ENCODE measurements around the gene CACNG3. TPM values are rescaled to one million over a fixed set of nuclear protein-coding genes. Genes with fewer than 3 reads are reported as not detected.

The CACNG3 gene
- polyA plus RNA-seq, 1 donor from 2014 or later, result not detected

DNA sequence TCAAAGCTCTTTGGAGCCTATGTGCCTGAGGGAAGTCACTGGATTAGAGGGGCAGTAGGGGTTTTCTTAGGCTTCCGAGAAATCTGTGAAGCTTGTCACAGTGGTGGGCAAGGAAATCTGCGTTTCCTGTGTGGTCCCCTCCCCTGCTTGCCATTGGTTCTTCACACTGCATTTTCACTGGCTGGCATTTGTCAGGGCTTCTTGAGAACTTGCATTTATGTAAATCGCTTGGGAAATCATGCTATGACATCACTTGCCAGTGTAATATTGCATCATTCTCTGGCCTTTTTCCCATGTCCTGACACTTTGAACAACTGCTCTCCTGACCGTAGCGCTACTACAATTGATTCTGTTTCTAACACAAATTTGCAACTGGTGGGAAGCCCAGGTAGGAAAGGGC lies 1.8 kb downstream of the CACNG3 start:
- no peak overlapping the region for H3K4me3 ChIP-seq (ENCODE audit: low read length)
- no peaks in the 10 kb centered on the region for H3K79me2 ChIP-seq (replicated peaks; ENCODE audit: insufficient read depth, low read length)
- H3K9ac ChIP-seq (ENCODE audit: low read length), result no peak overlapping the region
- no peaks in the 10 kb centered on the region for H4K20me1 ChIP-seq (ENCODE audit: insufficient read depth)
- no peak for TF ChIP-seq POLR2AphosphoS5 (IDR thresholded peaks at IDR 0.05)
- TF ChIP-seq TAF1 (IDR thresholded peaks at IDR 0.05; ENCODE audit: low read depth), result no peak
- no peak for TF ChIP-seq MXI1 (conservative IDR thresholded peaks at IDR 0.05; ENCODE audit: poor library complexity, severe bottlenecking)
- TF ChIP-seq, protein P1, sequence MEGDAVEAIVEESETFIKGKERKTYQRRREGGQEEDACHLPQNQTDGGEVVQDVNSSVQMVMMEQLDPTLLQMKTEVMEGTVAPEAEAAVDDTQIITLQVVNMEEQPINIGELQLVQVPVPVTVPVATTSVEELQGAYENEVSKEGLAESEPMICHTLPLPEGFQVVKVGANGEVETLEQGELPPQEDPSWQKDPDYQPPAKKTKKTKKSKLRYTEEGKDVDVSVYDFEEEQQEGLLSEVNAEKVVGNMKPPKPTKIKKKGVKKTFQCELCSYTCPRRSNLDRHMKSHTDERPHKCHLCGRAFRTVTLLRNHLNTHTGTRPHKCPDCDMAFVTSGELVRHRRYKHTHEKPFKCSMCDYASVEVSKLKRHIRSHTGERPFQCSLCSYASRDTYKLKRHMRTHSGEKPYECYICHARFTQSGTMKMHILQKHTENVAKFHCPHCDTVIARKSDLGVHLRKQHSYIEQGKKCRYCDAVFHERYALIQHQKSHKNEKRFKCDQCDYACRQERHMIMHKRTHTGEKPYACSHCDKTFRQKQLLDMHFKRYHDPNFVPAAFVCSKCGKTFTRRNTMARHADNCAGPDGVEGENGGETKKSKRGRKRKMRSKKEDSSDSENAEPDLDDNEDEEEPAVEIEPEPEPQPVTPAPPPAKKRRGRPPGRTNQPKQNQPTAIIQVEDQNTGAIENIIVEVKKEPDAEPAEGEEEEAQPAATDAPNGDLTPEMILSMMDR (IDR thresholded peaks at IDR 0.05; ENCODE audit: poor library complexity, severe bottlenecking), result no peak
- no peak for TF ChIP-seq EZH2 (IDR thresholded peaks at IDR 0.05; ENCODE audit: borderline replicate concordance, insufficient read depth, low read length, poor library complexity, severe bottlenecking)
- TF ChIP-seq, protein P2, sequence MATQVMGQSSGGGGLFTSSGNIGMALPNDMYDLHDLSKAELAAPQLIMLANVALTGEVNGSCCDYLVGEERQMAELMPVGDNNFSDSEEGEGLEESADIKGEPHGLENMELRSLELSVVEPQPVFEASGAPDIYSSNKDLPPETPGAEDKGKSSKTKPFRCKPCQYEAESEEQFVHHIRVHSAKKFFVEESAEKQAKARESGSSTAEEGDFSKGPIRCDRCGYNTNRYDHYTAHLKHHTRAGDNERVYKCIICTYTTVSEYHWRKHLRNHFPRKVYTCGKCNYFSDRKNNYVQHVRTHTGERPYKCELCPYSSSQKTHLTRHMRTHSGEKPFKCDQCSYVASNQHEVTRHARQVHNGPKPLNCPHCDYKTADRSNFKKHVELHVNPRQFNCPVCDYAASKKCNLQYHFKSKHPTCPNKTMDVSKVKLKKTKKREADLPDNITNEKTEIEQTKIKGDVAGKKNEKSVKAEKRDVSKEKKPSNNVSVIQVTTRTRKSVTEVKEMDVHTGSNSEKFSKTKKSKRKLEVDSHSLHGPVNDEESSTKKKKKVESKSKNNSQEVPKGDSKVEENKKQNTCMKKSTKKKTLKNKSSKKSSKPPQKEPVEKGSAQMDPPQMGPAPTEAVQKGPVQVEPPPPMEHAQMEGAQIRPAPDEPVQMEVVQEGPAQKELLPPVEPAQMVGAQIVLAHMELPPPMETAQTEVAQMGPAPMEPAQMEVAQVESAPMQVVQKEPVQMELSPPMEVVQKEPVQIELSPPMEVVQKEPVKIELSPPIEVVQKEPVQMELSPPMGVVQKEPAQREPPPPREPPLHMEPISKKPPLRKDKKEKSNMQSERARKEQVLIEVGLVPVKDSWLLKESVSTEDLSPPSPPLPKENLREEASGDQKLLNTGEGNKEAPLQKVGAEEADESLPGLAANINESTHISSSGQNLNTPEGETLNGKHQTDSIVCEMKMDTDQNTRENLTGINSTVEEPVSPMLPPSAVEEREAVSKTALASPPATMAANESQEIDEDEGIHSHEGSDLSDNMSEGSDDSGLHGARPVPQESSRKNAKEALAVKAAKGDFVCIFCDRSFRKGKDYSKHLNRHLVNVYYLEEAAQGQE (IDR thresholded peaks at IDR 0.05; ENCODE audit: borderline replicate concordance), result no peak
- no peak for TF ChIP-seq EP300 (conservative IDR thresholded peaks at IDR 0.05; ENCODE audit: poor library complexity, severe bottlenecking)
- no peak for TF ChIP-seq RAD21 (conservative IDR thresholded peaks at IDR 0.05)
- no peak for TF ChIP-seq SMC3 (conservative IDR thresholded peaks at IDR 0.05; ENCODE audit: poor library complexity)
- H3F3A ChIP-seq (ENCODE audit: insufficient read depth, low read length, poor library complexity, severe bottlenecking), result no peaks in the 10 kb centered on the region
- H3K9me3 ChIP-seq (ENCODE audit: low read length), result no peaks in the 10 kb centered on the region
- no peak overlapping the region for H2AFZ ChIP-seq (ENCODE audit: low read depth, low read length)
- no peak overlapping the region for H3K27ac ChIP-seq (ENCODE audit: low read length)
- no peaks in the 10 kb centered on the region for H3K9me2 ChIP-seq (ENCODE audit: insufficient read depth, low read length)
- H3K4me2 ChIP-seq (ENCODE audit: low read length), result no peak overlapping the region
- H3K36me3 ChIP-seq (ENCODE audit: insufficient read depth, low read length), result no peaks in the 10 kb centered on the region
- peaks cover 70% of the 10 kb centered on the region for H3K27me3 ChIP-seq (ENCODE audit: insufficient read depth, low read depth, low read length)

DNA sequence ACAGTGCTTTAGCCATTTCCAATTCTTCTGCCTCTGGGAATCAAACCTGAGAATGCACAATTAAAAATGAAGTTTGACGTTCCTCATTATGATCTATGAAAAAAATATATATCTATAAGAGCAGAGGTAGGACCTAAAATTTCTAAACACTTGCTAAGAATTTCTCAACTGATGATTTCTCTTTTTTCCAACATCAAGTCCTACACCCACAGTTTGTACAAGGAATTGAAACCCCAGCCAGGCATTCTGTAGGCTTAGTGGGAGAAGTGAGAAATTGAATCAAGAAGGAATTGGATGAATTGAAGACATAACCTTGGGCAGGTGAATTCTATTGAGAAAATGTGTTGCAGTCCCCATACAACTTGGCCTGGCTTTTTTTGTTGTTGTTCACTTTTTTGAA lies 2.7 kb downstream of the CACNG3 start:
- peaks cover 66% of the 10 kb centered on the region for H3K27me3 ChIP-seq (ENCODE audit: insufficient read depth, low read depth, low read length)
- no peaks in the 10 kb centered on the region for H3K36me3 ChIP-seq (ENCODE audit: insufficient read depth, low read length)
- TF ChIP-seq RAD21 (conservative IDR thresholded peaks at IDR 0.05) (no peak), MXI1 (conservative IDR thresholded peaks at IDR 0.05; ENCODE audit: poor library complexity, severe bottlenecking) (no peak), EP300 (conservative IDR thresholded peaks at IDR 0.05; ENCODE audit: poor library complexity, severe bottlenecking) (no peak), TAF1 (IDR thresholded peaks at IDR 0.05; ENCODE audit: low read depth) (no peak), SMC3 (conservative IDR thresholded peaks at IDR 0.05; ENCODE audit: poor library complexity) (no peak)
- TF ChIP-seq, protein P1 (IDR thresholded peaks at IDR 0.05; ENCODE audit: poor library complexity, severe bottlenecking), result no peak
- no peaks in the 10 kb centered on the region for H3K9me2 ChIP-seq (ENCODE audit: insufficient read depth, low read length)
- no peak overlapping the region for H3K9ac ChIP-seq (ENCODE audit: low read length)
- H3K79me2 ChIP-seq (replicated peaks; ENCODE audit: insufficient read depth, low read length), result no peaks in the 10 kb centered on the region
- H3K27ac ChIP-seq (ENCODE audit: low read length), result no peak overlapping the region
- H3F3A ChIP-seq (ENCODE audit: insufficient read depth, low read length, poor library complexity, severe bottlenecking), result no peaks in the 10 kb centered on the region
- no peak overlapping the region for H2AFZ ChIP-seq (ENCODE audit: low read depth, low read length)
- no peak overlapping the region for H3K4me3 ChIP-seq (ENCODE audit: low read length)
- H3K9me3 ChIP-seq (ENCODE audit: low read length), result no peaks in the 10 kb centered on the region
- H3K4me2 ChIP-seq (ENCODE audit: low read length), result no peak overlapping the region
- no peaks in the 10 kb centered on the region for H4K20me1 ChIP-seq (ENCODE audit: insufficient read depth)

Measured in neural cell (in vitro differentiated cells).